ENCODE data around the gene NUP98. TPM values are rescaled to one million over a fixed set of nuclear protein-coding genes. Genes with fewer than 3 reads are reported as not detected.

Gene NUP98
- total RNA-seq, 4 donors from 2014 or later, result 91.5 to 122 (median 115) TPM

DNA sequence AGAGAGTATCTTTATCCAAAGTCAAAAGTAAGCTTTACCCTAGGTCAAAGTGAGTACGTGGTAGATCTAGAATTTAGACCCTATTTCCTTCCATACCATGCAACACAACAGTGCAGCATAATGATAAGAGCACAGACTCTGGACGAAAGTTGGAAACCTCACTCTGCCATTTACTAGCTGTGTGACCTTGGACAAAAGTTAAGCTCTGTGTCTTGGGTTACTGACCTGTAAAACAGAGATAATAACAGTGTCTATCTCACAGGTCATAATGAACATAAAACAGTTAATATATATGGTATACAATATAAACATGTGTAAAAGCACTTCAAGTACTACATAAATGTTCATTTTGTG is 112.6 kb downstream of the NUP98 start:
- DNase-seq (ENCODE audit: low spot score in 2 of 2), result no peak
- no peak overlapping the region for H3K27ac ChIP-seq
- no peaks in the 10 kb centered on the region for H3K4me1 ChIP-seq
- WGBS, result 80% methylated on average over 2 of the region's 2 CpGs
- peaks cover 97% of the 10 kb centered on the region for H3K36me3 ChIP-seq
- H3K27me3 ChIP-seq, result no peaks in the 10 kb centered on the region
- no peak overlapping the region for H3K4me3 ChIP-seq
- no peaks in the 10 kb centered on the region for H3K9me3 ChIP-seq
- TF ChIP-seq POLR2AphosphoS5 (IDR thresholded peaks at IDR 0.05) (no peak), POLR2A (IDR thresholded peaks at IDR 0.05) (no peak), EP300 (IDR thresholded peaks at IDR 0.05) (no peak)
- TF ChIP-seq, protein P1, sequence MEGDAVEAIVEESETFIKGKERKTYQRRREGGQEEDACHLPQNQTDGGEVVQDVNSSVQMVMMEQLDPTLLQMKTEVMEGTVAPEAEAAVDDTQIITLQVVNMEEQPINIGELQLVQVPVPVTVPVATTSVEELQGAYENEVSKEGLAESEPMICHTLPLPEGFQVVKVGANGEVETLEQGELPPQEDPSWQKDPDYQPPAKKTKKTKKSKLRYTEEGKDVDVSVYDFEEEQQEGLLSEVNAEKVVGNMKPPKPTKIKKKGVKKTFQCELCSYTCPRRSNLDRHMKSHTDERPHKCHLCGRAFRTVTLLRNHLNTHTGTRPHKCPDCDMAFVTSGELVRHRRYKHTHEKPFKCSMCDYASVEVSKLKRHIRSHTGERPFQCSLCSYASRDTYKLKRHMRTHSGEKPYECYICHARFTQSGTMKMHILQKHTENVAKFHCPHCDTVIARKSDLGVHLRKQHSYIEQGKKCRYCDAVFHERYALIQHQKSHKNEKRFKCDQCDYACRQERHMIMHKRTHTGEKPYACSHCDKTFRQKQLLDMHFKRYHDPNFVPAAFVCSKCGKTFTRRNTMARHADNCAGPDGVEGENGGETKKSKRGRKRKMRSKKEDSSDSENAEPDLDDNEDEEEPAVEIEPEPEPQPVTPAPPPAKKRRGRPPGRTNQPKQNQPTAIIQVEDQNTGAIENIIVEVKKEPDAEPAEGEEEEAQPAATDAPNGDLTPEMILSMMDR (IDR thresholded peaks at IDR 0.05), result no peak

DNA sequence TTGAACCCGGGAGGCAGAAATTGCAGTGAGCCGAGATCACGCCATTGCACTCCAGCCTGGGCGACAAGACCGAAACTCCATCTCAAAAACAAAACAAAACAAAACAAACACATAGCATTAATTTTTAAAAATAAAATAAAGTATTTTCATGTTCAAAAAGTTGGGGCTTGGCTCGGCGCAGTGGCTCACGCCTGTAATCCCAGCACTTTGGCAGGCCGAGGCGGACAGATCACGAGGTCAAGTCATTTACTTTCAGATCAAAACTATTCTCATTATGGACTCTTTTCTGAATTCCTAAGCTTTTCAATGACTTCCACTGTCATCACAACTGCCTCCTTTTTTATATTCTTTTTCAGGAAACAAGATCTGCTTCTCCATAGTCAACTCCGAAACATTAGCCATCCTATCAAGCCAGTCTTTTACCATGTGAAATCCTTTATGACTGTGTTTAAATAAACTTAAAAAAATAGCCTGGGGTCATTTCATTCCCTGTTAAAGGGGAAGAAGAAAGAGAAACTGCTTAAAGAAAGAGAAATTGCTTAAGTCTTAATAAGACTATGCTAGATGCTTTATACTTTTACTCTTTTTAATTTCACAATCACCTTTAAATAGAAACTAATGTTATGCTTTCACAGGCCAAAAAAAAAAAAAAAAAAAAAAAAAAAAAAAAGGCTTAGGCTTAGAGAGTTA is 113.1 kb downstream of the NUP98 start:
- TF ChIP-seq, protein P1 (IDR thresholded peaks at IDR 0.05), result no peak
- TF ChIP-seq POLR2A (IDR thresholded peaks at IDR 0.05) (no peak), EP300 (IDR thresholded peaks at IDR 0.05) (no peak), POLR2AphosphoS5 (IDR thresholded peaks at IDR 0.05) (no peak)
- Histone ChIP-seq H3K27ac (no peak overlapping the region), H3K27me3 (no peaks in the 10 kb centered on the region), H3K4me1 (no peaks in the 10 kb centered on the region), H3K9me3 (no peaks in the 10 kb centered on the region), H3K4me3 (no peak overlapping the region), H3K36me3 (peaks cover 97% of the 10 kb centered on the region)
- DNase-seq (ENCODE audit: low spot score in 2 of 2), result no peak
- 94% methylated on average over 12 of the region's 12 CpGs for WGBS

DNA sequence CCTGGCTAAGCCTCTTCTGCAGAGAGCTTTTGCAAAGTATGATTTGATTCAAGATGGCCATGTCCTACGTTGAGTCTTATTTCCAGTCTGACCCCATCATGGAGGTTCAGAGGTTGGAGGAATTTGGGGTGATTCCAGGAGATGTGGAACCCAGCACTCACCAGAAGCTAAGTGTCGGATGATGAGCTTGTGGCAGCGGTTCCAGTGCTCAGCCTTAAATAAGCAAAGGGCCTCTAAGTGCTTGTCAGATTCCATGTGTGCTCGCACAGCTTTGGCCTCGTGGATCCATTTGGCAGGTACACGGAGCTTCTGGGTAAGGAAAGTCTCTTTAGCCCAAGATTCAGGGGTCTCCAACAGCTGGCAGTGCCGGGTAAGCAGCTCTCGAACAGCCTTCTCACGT is 114.3 kb downstream of the NUP98 start:
- no peaks in the 10 kb centered on the region for H3K9me3 ChIP-seq
- no peak overlapping the region for H3K27ac ChIP-seq
- TF ChIP-seq POLR2AphosphoS5 (IDR thresholded peaks at IDR 0.05) (no peak), EP300 (IDR thresholded peaks at IDR 0.05) (no peak), POLR2A (IDR thresholded peaks at IDR 0.05) (no peak)
- TF ChIP-seq, protein P1 (IDR thresholded peaks at IDR 0.05), result no peak
- no peaks in the 10 kb centered on the region for H3K27me3 ChIP-seq
- WGBS, result 92% methylated on average over 9 of the region's 9 CpGs
- no peak overlapping the region for H3K4me3 ChIP-seq
- peaks cover 99% of the 10 kb centered on the region for H3K36me3 ChIP-seq
- no peaks in the 10 kb centered on the region for H3K4me1 ChIP-seq
- no peak for DNase-seq (ENCODE audit: low spot score in 2 of 2)

DNA sequence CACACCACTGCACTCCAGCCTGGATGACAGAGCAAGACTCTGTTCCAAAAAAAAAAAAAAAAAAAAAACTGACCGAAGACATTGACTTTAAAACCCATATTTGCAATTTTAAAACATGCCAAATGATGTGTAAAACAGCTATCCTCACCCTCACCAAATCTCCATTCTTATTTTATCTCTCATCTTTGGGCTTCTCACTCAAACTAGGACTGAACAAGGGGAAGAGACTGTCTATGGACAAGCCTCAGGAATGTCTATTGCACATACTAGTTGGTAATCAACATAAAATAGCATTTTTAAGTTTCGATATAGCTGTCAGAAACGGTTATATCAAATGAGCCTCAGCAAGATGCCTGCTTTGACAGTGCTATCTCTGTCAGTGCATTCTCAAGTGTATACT is 118.3 kb downstream of the NUP98 start:
- H3K4me3 ChIP-seq, result no peak overlapping the region
- peaks cover 100% of the 10 kb centered on the region for H3K36me3 ChIP-seq
- DNase-seq (ENCODE audit: low spot score in 2 of 2), result no peak
- no peaks in the 10 kb centered on the region for H3K9me3 ChIP-seq
- WGBS, result 93% methylated on average over 3 of the region's 3 CpGs
- no peaks in the 10 kb centered on the region for H3K4me1 ChIP-seq
- no peak overlapping the region for H3K27ac ChIP-seq
- no peak for TF ChIP-seq POLR2A (IDR thresholded peaks at IDR 0.05)
- TF ChIP-seq, protein P1 (IDR thresholded peaks at IDR 0.05), result no peak
- no peak for TF ChIP-seq EP300 (IDR thresholded peaks at IDR 0.05)
- no peak for TF ChIP-seq POLR2AphosphoS5 (IDR thresholded peaks at IDR 0.05)
- no peaks in the 10 kb centered on the region for H3K27me3 ChIP-seq

DNA sequence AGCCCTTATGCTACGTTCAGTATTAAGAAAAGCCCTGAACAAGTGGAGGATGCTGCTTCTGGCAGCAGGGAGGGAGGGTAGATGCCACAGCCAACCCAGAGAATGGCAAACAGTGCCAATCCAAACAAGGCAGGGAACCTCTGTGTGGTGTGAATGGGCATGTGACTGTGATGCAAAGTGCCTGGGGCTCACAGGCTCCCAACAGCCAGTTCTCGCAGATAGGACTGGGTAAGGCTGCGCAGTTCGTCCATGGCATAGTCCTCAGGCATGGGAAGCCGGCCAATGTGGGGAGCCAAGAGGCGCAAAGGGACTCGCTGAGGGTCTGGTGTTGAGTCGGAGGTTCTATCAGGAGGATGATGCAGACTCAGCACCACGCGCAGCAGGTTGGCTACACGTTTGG is 121.4 kb downstream of the NUP98 start:
- Histone ChIP-seq H3K36me3 (peaks cover 99% of the 10 kb centered on the region), H3K4me3 (no peak overlapping the region)
- no peak for TF ChIP-seq EP300 (IDR thresholded peaks at IDR 0.05)
- no peak for TF ChIP-seq POLR2AphosphoS5 (IDR thresholded peaks at IDR 0.05)
- TF ChIP-seq, protein P1 (IDR thresholded peaks at IDR 0.05), result no peak
- no peak for TF ChIP-seq POLR2A (IDR thresholded peaks at IDR 0.05)

More for the DNA sequence above, 121.4 kb downstream of the NUP98 start:
- no peak for DNase-seq (ENCODE audit: low spot score in 2 of 2)
- 91% methylated on average over 11 of the region's 11 CpGs for WGBS
- H3K4me1 ChIP-seq, result no peaks in the 10 kb centered on the region
- no peak overlapping the region for H3K27ac ChIP-seq
- no peaks in the 10 kb centered on the region for H3K27me3 ChIP-seq
- no peaks in the 10 kb centered on the region for H3K9me3 ChIP-seq
